ENCODE measurements around the gene JPH2.

DNA sequence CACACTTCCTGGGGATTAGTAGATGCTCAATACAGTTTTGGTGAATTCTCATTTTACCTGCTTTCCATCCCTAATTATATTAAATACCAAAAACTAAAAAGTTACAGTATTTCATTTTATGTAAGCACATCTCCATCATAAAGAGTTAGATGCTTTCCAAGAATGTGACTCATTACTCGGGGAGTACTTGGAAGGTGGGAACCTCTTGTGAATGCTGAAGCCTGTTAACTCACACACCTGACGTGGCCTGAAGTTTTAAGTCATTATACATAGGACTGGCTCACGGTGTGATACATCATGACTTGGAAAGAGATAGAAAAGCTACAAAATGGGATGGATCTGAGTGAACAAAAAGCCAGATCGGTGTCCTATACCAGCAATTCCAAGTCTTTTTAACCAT lies 25.8 kb upstream of the JPH2 start:
- no peak for TF ChIP-seq SRF (IDR thresholded peaks at IDR 0.05; ENCODE audit: low read depth)
- TF ChIP-seq, protein P1, sequence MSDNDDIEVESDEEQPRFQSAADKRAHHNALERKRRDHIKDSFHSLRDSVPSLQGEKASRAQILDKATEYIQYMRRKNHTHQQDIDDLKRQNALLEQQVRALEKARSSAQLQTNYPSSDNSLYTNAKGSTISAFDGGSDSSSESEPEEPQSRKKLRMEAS (IDR thresholded peaks at IDR 0.05): no peak
- TF ChIP-seq YY1 (IDR thresholded peaks at IDR 0.05; ENCODE audit: extremely low read depth, insufficient replicate concordance, low read depth, low read length): no peak
- TF ChIP-seq, protein P2, sequence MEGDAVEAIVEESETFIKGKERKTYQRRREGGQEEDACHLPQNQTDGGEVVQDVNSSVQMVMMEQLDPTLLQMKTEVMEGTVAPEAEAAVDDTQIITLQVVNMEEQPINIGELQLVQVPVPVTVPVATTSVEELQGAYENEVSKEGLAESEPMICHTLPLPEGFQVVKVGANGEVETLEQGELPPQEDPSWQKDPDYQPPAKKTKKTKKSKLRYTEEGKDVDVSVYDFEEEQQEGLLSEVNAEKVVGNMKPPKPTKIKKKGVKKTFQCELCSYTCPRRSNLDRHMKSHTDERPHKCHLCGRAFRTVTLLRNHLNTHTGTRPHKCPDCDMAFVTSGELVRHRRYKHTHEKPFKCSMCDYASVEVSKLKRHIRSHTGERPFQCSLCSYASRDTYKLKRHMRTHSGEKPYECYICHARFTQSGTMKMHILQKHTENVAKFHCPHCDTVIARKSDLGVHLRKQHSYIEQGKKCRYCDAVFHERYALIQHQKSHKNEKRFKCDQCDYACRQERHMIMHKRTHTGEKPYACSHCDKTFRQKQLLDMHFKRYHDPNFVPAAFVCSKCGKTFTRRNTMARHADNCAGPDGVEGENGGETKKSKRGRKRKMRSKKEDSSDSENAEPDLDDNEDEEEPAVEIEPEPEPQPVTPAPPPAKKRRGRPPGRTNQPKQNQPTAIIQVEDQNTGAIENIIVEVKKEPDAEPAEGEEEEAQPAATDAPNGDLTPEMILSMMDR (IDR thresholded peaks at IDR 0.05 in 2 of 3, conservative IDR thresholded peaks at IDR 0.05 in 1 of 3; ENCODE audit: borderline replicate concordance in 1 of 3, insufficient read depth in 1 of 3, low read depth in 2 of 3, low read length in 2 of 3): no peak
- no peak for TF ChIP-seq TCF7L2 (IDR thresholded peaks at IDR 0.05; ENCODE audit: borderline replicate concordance, extremely low read depth, insufficient read depth, insufficient read length)
- TF ChIP-seq SIN3A (IDR thresholded peaks at IDR 0.05; ENCODE audit: low read depth): no peak
- TF ChIP-seq EZH2phosphoT487 (IDR thresholded peaks at IDR 0.05; ENCODE audit: borderline replicate concordance): no peak
- no peak for TF ChIP-seq ZNF274 (IDR thresholded peaks at IDR 0.05; ENCODE audit: low read depth, low read length)
- TF ChIP-seq POLR2A (IDR thresholded peaks at IDR 0.05; ENCODE audit: borderline replicate concordance, extremely low read depth, insufficient read depth, insufficient read length): no peak
- TF ChIP-seq, protein P3, sequence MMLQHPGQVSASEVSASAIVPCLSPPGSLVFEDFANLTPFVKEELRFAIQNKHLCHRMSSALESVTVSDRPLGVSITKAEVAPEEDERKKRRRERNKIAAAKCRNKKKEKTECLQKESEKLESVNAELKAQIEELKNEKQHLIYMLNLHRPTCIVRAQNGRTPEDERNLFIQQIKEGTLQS (IDR thresholded peaks at IDR 0.05): no peak
